CD8-positive, alpha-beta memory T cell (primary cell): ENCODE measurements around the gene ACADVL. TPM values are rescaled to one million over a fixed set of nuclear protein-coding genes. Genes with fewer than 3 reads are reported as not detected.

Experiments used
- CTCF ChIA-PET: fragments of 350-600 bp; sonication (Branson Sonifier 250); formaldehyde crosslinking; loops from one replicate; lab custom pipeline; 2021; ENCODE audit warnings: antibody characterized with exemption; lab: Charles Lee
- POLR2A ChIA-PET: fragments of 350-600 bp; sonication (Branson Sonifier 250); formaldehyde crosslinking; loops from one replicate; lab custom pipeline; 2021; ENCODE audit warnings: antibody characterized with exemption; lab: Charles Lee
- DNase-seq, 5 donors: peaks; one replicate each; pipeline versions ENCODE4 v3.0.0 to v3.0.0-alpha.2; 2020 to 2022; ENCODE audit warnings: mixed read lengths in 1 of 5
- H3K27ac ChIP-seq: one replicate; pipeline ENCODE4 v1.7.0; 2013; ENCODE audit warnings: low read depth, mild to moderate bottlenecking, low read length, moderate library complexity
- H3K27me3 ChIP-seq: 2 replicates; pipeline ENCODE4 v1.7.0; 2013; ENCODE audit warnings: low read length, mild to moderate bottlenecking; ENCODE audit not compliant: insufficient read depth, poor library complexity, severe bottlenecking
- H3K36me3 ChIP-seq: 2 replicates; pipeline ENCODE4 v1.7.0; 2013; ENCODE audit warnings: mild to moderate bottlenecking, low read length, moderate library complexity; ENCODE audit not compliant: insufficient read depth
- H3K4me1 ChIP-seq: 2 replicates; pipeline ENCODE4 v1.7.0; 2013; ENCODE audit warnings: mild to moderate bottlenecking, low read length, moderate library complexity; ENCODE audit not compliant: insufficient read depth
- H3K4me3 ChIP-seq: 2 replicates; pipeline ENCODE4 v1.7.0; 2013; ENCODE audit warnings: mild to moderate bottlenecking, low read length
- H3K9me3 ChIP-seq: 2 replicates; pipeline ENCODE4 v1.7.0; 2013; ENCODE audit warnings: mild to moderate bottlenecking, low read length
- H3K27ac Mint-ChIP-seq, 8 donors: one replicate each; pipeline ENCODE4 v1.8.0; 2020 to 2021; ENCODE audit warnings: mixed read lengths in 8 of 8, mild to moderate bottlenecking in 6 of 8, inconsistent platforms in 3 of 8, moderate library complexity in 3 of 8
- H3K27me3 Mint-ChIP-seq, 2 donors: one replicate each; pipeline ENCODE4 v1.8.0; 2020 to 2021; ENCODE audit warnings: mixed read lengths in 2 of 2, mild to moderate bottlenecking in 1 of 2, moderate library complexity in 1 of 2
- H3K36me3 Mint-ChIP-seq, 3 donors: one replicate each; pipeline ENCODE4 v1.8.0; 2020 to 2021; ENCODE audit warnings: mixed read lengths in 3 of 3, inconsistent platforms in 1 of 3, mild to moderate bottlenecking in 1 of 3
- H3K4me1 Mint-ChIP-seq, 3 donors: one replicate each; pipeline ENCODE4 v1.8.0; 2020 to 2021; ENCODE audit warnings: mixed read lengths in 3 of 3, inconsistent platforms in 1 of 3, mild to moderate bottlenecking in 1 of 3
- H3K4me3 Mint-ChIP-seq, 7 donors: one replicate each; pipeline ENCODE4 v1.8.0; 2020 to 2021; ENCODE audit warnings: mixed read lengths in 7 of 7, mild to moderate bottlenecking in 6 of 7, moderate library complexity in 4 of 7, inconsistent platforms in 2 of 7
- H3K9me3 Mint-ChIP-seq, 5 donors: one replicate each; pipeline ENCODE4 v1.8.0; 2020 to 2022; ENCODE audit warnings: mixed read lengths in 5 of 5, mild to moderate bottlenecking in 3 of 5, moderate library complexity in 2 of 5, inconsistent platforms in 1 of 5
- polyA plus RNA-seq: library from polyadenylated mRNA; unstranded; fragments of 300-500 nt; fragmentation: Illumina TruSeq; gene quantifications from one replicate; pipeline ENCODE4 v1.2.3, GENCODE V29; 2021
- total RNA-seq, 2 experiments: library from RNA; stranded (reverse); gene quantifications; one replicate each; pipeline ENCODE4 v1.2.3, GENCODE V29; 2021

Gene ACADVL
- total and polyA plus RNA-seq, 3 experiments from 2014 or later = 109 to 288 (median 281) TPM

- DNase-seq = no peak
- no peaks in the 10 kb centered on the region for H3K9me3 ChIP-seq
- H3K9me3 Mint-ChIP-seq = no peaks in the 10 kb centered on the region
- CTCF ChIA-PET = interaction anchor here (1.4 kb wide), 1 partner anchor 39 kb away, joined by 3 read pairs; no protein-coding TSS in a partner anchor
- no peak overlapping the region for H3K27ac ChIP-seq
- no peaks in the 10 kb centered on the region for H3K36me3 ChIP-seq
- peaks cover 23 to 32% (median 23%) of the 10 kb centered on the region in 3 donors for H3K4me1 Mint-ChIP-seq
- H3K4me3 ChIP-seq = no peak overlapping the region
- POLR2A ChIA-PET = interaction anchor here (0.6 to 1.1 kb wide), 2 partner anchors 69 to 1057 kb away, joined by 3 read pairs; partner anchors contain the start of gene NEURL4
- peak overlapping the region in 6 of 8 donors; percentile 29 to 86 (median 65) for H3K27ac Mint-ChIP-seq
- peaks cover 19% of the 10 kb centered on the region for H3K4me1 ChIP-seq
- peak overlapping the region in 4 of 7 donors; percentile 38 to 59 (median 46) for H3K4me3 Mint-ChIP-seq
- peaks cover 4% of the 10 kb centered on the region in 2 donors for H3K27me3 Mint-ChIP-seq
- no peaks in the 10 kb centered on the region for H3K27me3 ChIP-seq
- H3K36me3 Mint-ChIP-seq = peaks cover 2 to 34% (median 3%) of the 10 kb centered on the region in 3 donors
These were observed 40.4 kb downstream of the ACADVL start for GRCh38 chr17:7260151-7260550.

GRCh38 chr17:7260651-7261378 lies 41.1 kb downstream of the ACADVL start:
- Mint-ChIP-seq H3K27me3 (peaks cover 4 to 5% of the 10 kb centered on the region in 2 donors), H3K4me3 (peak overlapping the region; percentile 41 to 83 (median 61)), H3K9me3 (no peaks in the 10 kb centered on the region), H3K4me1 (peaks cover 23 to 32% (median 23%) of the 10 kb centered on the region in 3 donors), H3K36me3 (peaks cover 2 to 32% (median 3%) of the 10 kb centered on the region in 3 donors), H3K27ac (peak overlapping the region in 7 of 8 donors; percentile 35 to 78 (median 64))
- ChIA-PET CTCF (interaction anchor here (1.2 to 1.4 kb wide), 2 partner anchors 40 to 44 kb away, joined by 3 read pairs; no protein-coding TSS in a partner anchor), POLR2A (interaction anchor here (0.6 to 1.1 kb wide), 2 partner anchors 22 to 1057 kb away, joined by 3 to 6 read pairs; no protein-coding TSS in a partner anchor)
- no peaks in the 10 kb centered on the region for H3K9me3 ChIP-seq
- H3K36me3 ChIP-seq = no peaks in the 10 kb centered on the region
- H3K4me1 ChIP-seq = peaks cover 19% of the 10 kb centered on the region
- DNase-seq = peak in 3 of 5 donors; percentile 22 to 50 (median 33)
- no peaks in the 10 kb centered on the region for H3K27me3 ChIP-seq
- H3K4me3 ChIP-seq = peak overlapping the region; percentile 26
- H3K27ac ChIP-seq = no peak overlapping the region

GRCh38 chr17:7261379-7262191 lies 41.8 kb downstream of the ACADVL start:
- peak overlapping the region in 7 of 8 donors; percentile 51 to 85 (median 69) for H3K27ac Mint-ChIP-seq
- ChIA-PET POLR2A (interaction anchor here (0.5 to 1.1 kb wide), 4 partner anchors 19 to 35 kb away, joined by 3 to 6 read pairs (median 3); no protein-coding TSS in a partner anchor), CTCF (interaction anchor here (1.0 to 1.4 kb wide), 3 partner anchors 20 to 83 kb away, joined by 3 read pairs; partner anchors contain the start of gene GABARAP)
- H3K36me3 Mint-ChIP-seq = peaks cover 0 to 26% (median 3%) of the 10 kb centered on the region in 3 donors
- peak overlapping the region; percentile 72 to 83 (median 76) for H3K4me3 Mint-ChIP-seq
- Histone ChIP-seq H3K4me1 (peaks cover 19% of the 10 kb centered on the region), H3K4me3 (peak overlapping the region; percentile 26), H3K27ac (no peak overlapping the region), H3K27me3 (no peaks in the 10 kb centered on the region), H3K9me3 (no peaks in the 10 kb centered on the region), H3K36me3 (no peaks in the 10 kb centered on the region)
- DNase-seq = peak in 2 of 5 donors; percentile 25 to 41
- no peaks in the 10 kb centered on the region for H3K9me3 Mint-ChIP-seq
- H3K4me1 Mint-ChIP-seq = peaks cover 21 to 32% (median 23%) of the 10 kb centered on the region in 3 donors
- H3K27me3 Mint-ChIP-seq = peaks cover 5 to 6% of the 10 kb centered on the region in 2 donors

GRCh38 chr17:7262192-7262934 lies 42.6 kb downstream of the ACADVL start, which contains the start of gene CLDN7:
TSS of gene CLDN7 (minus strand) at chr17:7262478. CDS start at chr17:7262043, 435 bp downstream.
- Histone ChIP-seq H3K9me3 (no peaks in the 10 kb centered on the region), H3K4me3 (peak within 1 kb of the TSS; percentile 26), H3K27ac (peak within 1 kb of the TSS; percentile 28), H3K27me3 (no peaks in the 10 kb centered on the region), H3K36me3 (no peaks in the 10 kb centered on the region), H3K4me1 (peaks cover 19% of the 10 kb centered on the region)
- peak within 1 kb of the TSS; percentile 81 to 89 (median 85) for H3K4me3 Mint-ChIP-seq
- peaks cover 0 to 18% (median 0%) of the 10 kb centered on the region in 3 donors for H3K36me3 Mint-ChIP-seq
- H3K4me1 Mint-ChIP-seq = peaks cover 21 to 32% (median 23%) of the 10 kb centered on the region in 3 donors
- peaks cover 6 to 8% of the 10 kb centered on the region in 2 donors for H3K27me3 Mint-ChIP-seq
- H3K27ac Mint-ChIP-seq = peak within 1 kb of the TSS in 7 of 8 donors; percentile 64 to 91 (median 81)
- H3K9me3 Mint-ChIP-seq = no peaks in the 10 kb centered on the region
- peak in 1 of 5 donors; percentile 34 for DNase-seq
- ChIA-PET CTCF (interaction anchor here (1.0 to 1.4 kb wide), 3 partner anchors 20 to 82 kb away, joined by 3 read pairs; partner anchors contain the start of gene GABARAP), POLR2A (interaction anchor here (0.6 to 1.1 kb wide), 3 partner anchors 20 to 26 kb away, joined by 3 to 6 read pairs (median 3); no protein-coding TSS in a partner anchor)

GRCh38 chr17:7262935-7263800 lies 43.4 kb downstream of the ACADVL start:
- DNase-seq = no peak
- no peaks in the 10 kb centered on the region for H3K9me3 ChIP-seq
- Mint-ChIP-seq H3K4me1 (peaks cover 21 to 32% (median 23%) of the 10 kb centered on the region in 3 donors), H3K27me3 (peaks cover 8% of the 10 kb centered on the region in 2 donors), H3K4me3 (peak overlapping the region; percentile 81 to 89 (median 85)), H3K27ac (peak overlapping the region in 7 of 8 donors; percentile 8 to 91 (median 73)), H3K36me3 (peaks cover 0 to 14% (median 0%) of the 10 kb centered on the region in 3 donors), H3K9me3 (no peaks in the 10 kb centered on the region)
- peak overlapping the region; percentile 28 for H3K27ac ChIP-seq
- no peaks in the 10 kb centered on the region for H3K27me3 ChIP-seq
- H3K36me3 ChIP-seq = no peaks in the 10 kb centered on the region
- ChIA-PET POLR2A (interaction anchor here (0.6 kb wide), 1 partner anchor 25 kb away, joined by 4 read pairs; no protein-coding TSS in a partner anchor), CTCF (interaction anchor here (1.0 kb wide), 1 partner anchor 74 kb away, joined by 3 read pairs; no protein-coding TSS in a partner anchor)
- peak overlapping the region; percentile 24 for H3K4me3 ChIP-seq
- peaks cover 19% of the 10 kb centered on the region for H3K4me1 ChIP-seq

GRCh38 chr17:7263801-7264078 lies 44.0 kb downstream of the ACADVL start:
- no peak overlapping the region for H3K27ac ChIP-seq
- no peak overlapping the region for H3K4me3 ChIP-seq
- H3K27ac Mint-ChIP-seq = peak overlapping the region in 2 of 8 donors; percentile 8 to 91
- peaks cover 19% of the 10 kb centered on the region for H3K4me1 ChIP-seq
- H3K36me3 Mint-ChIP-seq = peaks cover 0 to 9% (median 0%) of the 10 kb centered on the region in 3 donors
- H3K9me3 ChIP-seq = no peaks in the 10 kb centered on the region
- no peaks in the 10 kb centered on the region for H3K27me3 ChIP-seq
- H3K36me3 ChIP-seq = no peaks in the 10 kb centered on the region
- POLR2A ChIA-PET = interaction anchor here (0.6 kb wide), 1 partner anchor 26 kb away, joined by 4 read pairs; no protein-coding TSS in a partner anchor
- peak overlapping the region in 6 of 7 donors; percentile 81 to 86 (median 84) for H3K4me3 Mint-ChIP-seq
- no peaks in the 10 kb centered on the region for H3K9me3 Mint-ChIP-seq
- peaks cover 21 to 32% (median 23%) of the 10 kb centered on the region in 3 donors for H3K4me1 Mint-ChIP-seq
- H3K27me3 Mint-ChIP-seq = peaks cover 8% of the 10 kb centered on the region in 2 donors
- CTCF ChIA-PET = interaction anchor here (1.0 kb wide), 1 partner anchor 73 kb away, joined by 3 read pairs; no protein-coding TSS in a partner anchor
- DNase-seq = no peak
